ENCODE data around the gene GALNT17.

GALNT17 gene

DNA sequence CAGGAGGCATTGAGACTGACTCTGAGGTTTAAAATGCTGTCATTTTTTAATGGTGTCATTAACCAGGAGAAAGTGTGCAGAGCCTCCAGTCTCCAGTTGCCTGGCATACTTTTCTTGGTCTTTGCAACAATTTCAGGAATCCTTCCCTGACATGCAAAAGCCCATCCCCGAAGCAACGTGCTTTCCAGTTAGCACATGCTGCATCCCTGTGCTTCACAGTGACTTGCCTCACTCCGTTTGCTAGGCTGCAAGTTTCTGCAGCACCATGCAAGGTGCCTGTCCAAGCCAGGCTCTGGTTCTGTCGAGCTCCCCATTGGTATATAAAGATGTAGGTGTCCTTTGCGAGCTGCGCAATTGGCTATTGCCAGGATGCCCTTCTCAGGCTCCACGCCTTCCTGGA lies 135.0 kb downstream of the GALNT17 start:
- Histone ChIP-seq H3K27ac (ENCODE audit: extremely low read depth, low read depth, low read length) (no peak overlapping the region), H3K9me3 (ENCODE audit: control insufficient read depth, insufficient read depth, low read depth, low read length) (no peaks in the 10 kb centered on the region), H3K4me3 (ENCODE audit: low read depth, low read length) (no peak overlapping the region), H3K36me3 (ENCODE audit: control insufficient read depth in 2 of 2, insufficient read depth in 1 of 2, low read length in 2 of 2) (no peaks in the 10 kb centered on the region), H3K4me1 (ENCODE audit: control insufficient read depth, insufficient read depth, low read length) (no peaks in the 10 kb centered on the region)
- ChIA-PET POLR2A (no interaction called here), CTCF (no interaction called here)
- TF ChIP-seq ZNF548 (tag by site-specific recombination; IDR thresholded peaks at IDR 0.05): no peak
- TF ChIP-seq ZNF112 (tag by site-specific recombination; IDR thresholded peaks at IDR 0.05): no peak
- TF ChIP-seq GLIS1 (tag by site-specific recombination; IDR thresholded peaks at IDR 0.05): no peak
- TF ChIP-seq, protein P1, sequence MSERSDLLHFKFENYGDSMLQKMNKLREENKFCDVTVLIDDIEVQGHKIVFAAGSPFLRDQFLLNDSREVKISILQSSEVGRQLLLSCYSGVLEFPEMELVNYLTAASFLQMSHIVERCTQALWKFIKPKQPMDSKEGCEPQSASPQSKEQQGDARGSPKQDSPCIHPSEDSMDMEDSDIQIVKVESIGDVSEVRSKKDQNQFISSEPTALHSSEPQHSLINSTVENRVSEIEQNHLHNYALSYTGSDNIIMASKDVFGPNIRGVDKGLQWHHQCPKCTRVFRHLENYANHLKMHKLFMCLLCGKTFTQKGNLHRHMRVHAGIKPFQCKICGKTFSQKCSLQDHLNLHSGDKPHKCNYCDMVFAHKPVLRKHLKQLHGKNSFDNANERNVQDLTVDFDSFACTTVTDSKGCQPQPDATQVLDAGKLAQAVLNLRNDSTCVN (tag by site-specific recombination; optimal IDR thresholded peaks at IDR 0.05): no peak
- TF ChIP-seq, protein P2, sequence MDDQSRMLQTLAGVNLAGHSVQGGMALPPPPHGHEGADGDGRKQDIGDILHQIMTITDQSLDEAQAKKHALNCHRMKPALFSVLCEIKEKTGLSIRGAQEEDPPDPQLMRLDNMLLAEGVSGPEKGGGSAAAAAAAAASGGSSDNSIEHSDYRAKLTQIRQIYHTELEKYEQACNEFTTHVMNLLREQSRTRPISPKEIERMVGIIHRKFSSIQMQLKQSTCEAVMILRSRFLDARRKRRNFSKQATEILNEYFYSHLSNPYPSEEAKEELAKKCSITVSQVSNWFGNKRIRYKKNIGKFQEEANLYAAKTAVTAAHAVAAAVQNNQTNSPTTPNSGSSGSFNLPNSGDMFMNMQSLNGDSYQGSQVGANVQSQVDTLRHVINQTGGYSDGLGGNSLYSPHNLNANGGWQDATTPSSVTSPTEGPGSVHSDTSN (CRISPR knock-in tag; IDR thresholded peaks at IDR 0.05): no peak
- no peak for TF ChIP-seq ZNF416 (tag by site-specific recombination; IDR thresholded peaks at IDR 0.05)
- no peak for TF ChIP-seq ZNF391 (tag by site-specific recombination; IDR thresholded peaks at IDR 0.05; ENCODE audit: borderline replicate concordance, low read depth)
- no peak for TF ChIP-seq ZNF140 (tag by site-specific recombination; IDR thresholded peaks at IDR 0.05)
- no peak for TF ChIP-seq ZNF292 (tag by site-specific recombination; IDR thresholded peaks at IDR 0.05; ENCODE audit: borderline replicate concordance, low read depth)
- TF ChIP-seq ZNF664 (tag by site-specific recombination; IDR thresholded peaks at IDR 0.05): no peak
- no peak for TF ChIP-seq ZNF747 (tag by site-specific recombination; IDR thresholded peaks at IDR 0.05)
- no peak for TF ChIP-seq ZNF514 (tag by site-specific recombination; IDR thresholded peaks at IDR 0.05)

DNA sequence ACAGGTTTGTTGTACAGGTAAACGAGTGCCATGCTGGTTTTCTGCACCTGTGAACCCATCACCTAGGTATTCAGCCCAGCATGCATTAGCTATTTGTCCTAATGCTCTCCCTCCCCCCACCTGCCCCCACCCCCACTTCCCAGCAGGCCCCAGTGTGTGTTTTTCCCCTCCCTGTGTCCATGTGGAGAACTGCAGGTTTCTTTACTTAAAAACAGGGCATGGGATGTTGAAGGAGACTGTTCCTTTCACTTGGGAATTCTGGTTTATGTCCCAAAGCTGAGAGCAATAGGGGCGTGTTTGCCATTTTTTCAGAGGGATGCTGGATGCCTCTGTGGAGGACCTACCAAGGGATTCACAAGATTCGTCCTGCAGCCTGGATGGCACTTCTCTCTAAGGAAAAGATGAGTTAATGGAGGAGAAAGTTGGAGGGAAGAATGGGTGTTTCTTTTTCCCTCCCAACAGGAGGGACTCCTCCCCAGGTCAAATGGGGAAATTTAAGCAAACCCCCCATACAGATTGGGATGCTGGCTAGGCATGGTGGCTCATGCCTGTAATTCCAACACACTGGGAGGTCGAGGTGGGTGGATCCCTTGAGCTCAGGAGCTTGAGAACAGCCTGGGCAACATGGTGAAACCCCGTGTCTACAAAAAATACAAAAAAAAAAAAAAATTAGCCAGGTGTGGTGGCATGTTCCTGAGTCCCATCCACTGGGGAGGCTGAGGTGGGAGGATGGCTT lies 136.0 kb downstream of the GALNT17 start:
- ChIA-PET POLR2A (no interaction called here), CTCF (no interaction called here)
- H3K4me3 ChIP-seq (ENCODE audit: low read depth, low read length): no peak overlapping the region
- H3K9me3 ChIP-seq (ENCODE audit: control insufficient read depth, insufficient read depth, low read depth, low read length): no peaks in the 10 kb centered on the region
- TF ChIP-seq ZNF202 (tag by site-specific recombination; IDR thresholded peaks at IDR 0.05; ENCODE audit: borderline replicate concordance): no peak
- TF ChIP-seq, protein P3, sequence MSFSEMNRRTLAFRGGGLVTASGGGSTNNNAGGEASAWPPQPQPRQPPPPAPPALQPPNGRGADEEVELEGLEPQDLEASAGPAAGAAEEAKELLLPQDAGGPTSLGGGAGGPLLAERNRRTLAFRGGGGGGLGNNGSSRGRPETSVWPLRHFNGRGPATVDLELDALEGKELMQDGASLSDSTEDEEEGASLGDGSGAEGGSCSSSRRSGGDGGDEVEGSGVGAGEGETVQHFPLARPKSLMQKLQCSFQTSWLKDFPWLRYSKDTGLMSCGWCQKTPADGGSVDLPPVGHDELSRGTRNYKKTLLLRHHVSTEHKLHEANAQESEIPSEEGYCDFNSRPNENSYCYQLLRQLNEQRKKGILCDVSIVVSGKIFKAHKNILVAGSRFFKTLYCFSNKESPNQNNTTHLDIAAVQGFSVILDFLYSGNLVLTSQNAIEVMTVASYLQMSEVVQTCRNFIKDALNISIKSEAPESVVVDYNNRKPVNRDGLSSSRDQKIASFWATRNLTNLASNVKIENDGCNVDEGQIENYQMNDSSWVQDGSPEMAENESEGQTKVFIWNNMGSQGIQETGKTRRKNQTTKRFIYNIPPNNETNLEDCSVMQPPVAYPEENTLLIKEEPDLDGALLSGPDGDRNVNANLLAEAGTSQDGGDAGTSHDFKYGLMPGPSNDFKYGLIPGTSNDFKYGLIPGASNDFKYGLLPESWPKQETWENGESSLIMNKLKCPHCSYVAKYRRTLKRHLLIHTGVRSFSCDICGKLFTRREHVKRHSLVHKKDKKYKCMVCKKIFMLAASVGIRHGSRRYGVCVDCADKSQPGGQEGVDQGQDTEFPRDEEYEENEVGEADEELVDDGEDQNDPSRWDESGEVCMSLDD (tag by site-specific recombination; IDR thresholded peaks at IDR 0.05): no peak
- TF ChIP-seq ZNF274 (IDR thresholded peaks at IDR 0.05; ENCODE audit: low read length): no peak
- TF ChIP-seq ZNF274 (tag by site-specific recombination; IDR thresholded peaks at IDR 0.05; ENCODE audit: borderline replicate concordance): no peak
- TF ChIP-seq, protein P4, sequence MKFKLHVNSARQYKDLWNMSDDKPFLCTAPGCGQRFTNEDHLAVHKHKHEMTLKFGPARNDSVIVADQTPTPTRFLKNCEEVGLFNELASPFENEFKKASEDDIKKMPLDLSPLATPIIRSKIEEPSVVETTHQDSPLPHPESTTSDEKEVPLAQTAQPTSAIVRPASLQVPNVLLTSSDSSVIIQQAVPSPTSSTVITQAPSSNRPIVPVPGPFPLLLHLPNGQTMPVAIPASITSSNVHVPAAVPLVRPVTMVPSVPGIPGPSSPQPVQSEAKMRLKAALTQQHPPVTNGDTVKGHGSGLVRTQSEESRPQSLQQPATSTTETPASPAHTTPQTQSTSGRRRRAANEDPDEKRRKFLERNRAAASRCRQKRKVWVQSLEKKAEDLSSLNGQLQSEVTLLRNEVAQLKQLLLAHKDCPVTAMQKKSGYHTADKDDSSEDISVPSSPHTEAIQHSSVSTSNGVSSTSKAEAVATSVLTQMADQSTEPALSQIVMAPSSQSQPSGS (tag by site-specific recombination; IDR thresholded peaks at IDR 0.05; ENCODE audit: low read depth): no peak
- TF ChIP-seq KLF16 (tag by site-specific recombination; IDR thresholded peaks at IDR 0.05): no peak
- no peak for TF ChIP-seq ZNF555 (tag by site-specific recombination; conservative IDR thresholded peaks at IDR 0.05)
- TF ChIP-seq ZNF785 (tag by site-specific recombination; IDR thresholded peaks at IDR 0.05): no peak
- no peak for TF ChIP-seq ZNF423 (tag by site-specific recombination; IDR thresholded peaks at IDR 0.05)
- TF ChIP-seq SETDB1 (IDR thresholded peaks at IDR 0.05; ENCODE audit: insufficient read length, low read length): no peak
- TF ChIP-seq MEIS1 (CRISPR knock-in tag; IDR thresholded peaks at IDR 0.05; ENCODE audit: borderline replicate concordance): no peak
- TF ChIP-seq ZNF830 (tag by site-specific recombination; IDR thresholded peaks at IDR 0.05; ENCODE audit: low read depth): no peak
- TF ChIP-seq ZNF354C (tag by site-specific recombination; IDR thresholded peaks at IDR 0.05; ENCODE audit: borderline replicate concordance, low read depth): no peak
- TF ChIP-seq HOXD13 (CRISPR knock-in tag; IDR thresholded peaks at IDR 0.05; ENCODE audit: borderline replicate concordance): no peak
- no peak for TF ChIP-seq ZNF221 (tag by site-specific recombination; IDR thresholded peaks at IDR 0.05; ENCODE audit: borderline replicate concordance)
- TF ChIP-seq, protein P5, sequence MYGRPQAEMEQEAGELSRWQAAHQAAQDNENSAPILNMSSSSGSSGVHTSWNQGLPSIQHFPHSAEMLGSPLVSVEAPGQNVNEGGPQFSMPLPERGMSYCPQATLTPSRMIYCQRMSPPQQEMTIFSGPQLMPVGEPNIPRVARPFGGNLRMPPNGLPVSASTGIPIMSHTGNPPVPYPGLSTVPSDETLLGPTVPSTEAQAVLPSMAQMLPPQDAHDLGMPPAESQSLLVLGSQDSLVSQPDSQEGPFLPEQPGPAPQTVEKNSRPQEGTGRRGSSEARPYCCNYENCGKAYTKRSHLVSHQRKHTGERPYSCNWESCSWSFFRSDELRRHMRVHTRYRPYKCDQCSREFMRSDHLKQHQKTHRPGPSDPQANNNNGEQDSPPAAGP (tag by site-specific recombination; IDR thresholded peaks at IDR 0.05): no peak
- H3K27ac ChIP-seq (ENCODE audit: extremely low read depth, low read depth, low read length): no peak overlapping the region
- no peaks in the 10 kb centered on the region for H3K36me3 ChIP-seq (ENCODE audit: control insufficient read depth in 2 of 2, insufficient read depth in 1 of 2, low read length in 2 of 2)
- H3K4me1 ChIP-seq (ENCODE audit: control insufficient read depth, insufficient read depth, low read length): no peaks in the 10 kb centered on the region

Measured in HEK293 (cell line).